D341Med (cell line): ENCODE results near the gene DPEP3.
A peak's percentile ranks its signal among the peaks of the same experiment; 100 is the strongest.
"Not testable (repeated sequence)": the region's sequence is repeated elsewhere in the genome, so short reads cannot be mapped to it uniquely, and the experiment has no call there.

Source experiments
- DNase-seq: peaks from one replicate; pipeline ENCODE4 v3.0.0; 2012; ENCODE audit warnings: low spot score

Gene DPEP3

GRCh38 chr16:67943619-67944504, 36.4 kb downstream of the DPEP3 start, which contains the start of gene LCAT:
LCAT (minus strand) TSS chr16:67944120; CDS start chr16:67944101, 19 bp downstream.
- no peak for DNase-seq

- DNase-seq, result no peak
These were observed 37.1 kb downstream of the DPEP3 start for GRCh38 chr16:67943256-67943618.

GRCh38 chr16:67942510-67943255, 37.6 kb downstream of the DPEP3 start:
- DNase-seq, result no peak

GRCh38 chr16:67942200-67942509, 38.1 kb downstream of the DPEP3 start:
- DNase-seq, result peak; percentile 75

GRCh38 chr16:67941469-67942199, 38.7 kb downstream of the DPEP3 start:
- no peak for DNase-seq

GRCh38 chr16:67940446-67941089, 39.7 kb downstream of the DPEP3 start:
- DNase-seq, result no peak

GRCh38 chr16:67939507-67940445, 40.5 kb downstream of the DPEP3 start:
- no peak for DNase-seq

- DNase-seq, result not testable (repeated sequence)
These were observed 42.6 kb downstream of the DPEP3 start for GRCh38 chr16:67937713-67938112.

- DNase-seq, result no peak
These were observed 43.3 kb downstream of the DPEP3 start for GRCh38 chr16:67936880-67937605.

- peak; percentile 62 for DNase-seq
These were observed 44.0 kb downstream of the DPEP3 start, which contains the start of gene PSMB10 for GRCh38 chr16:67936124-67936879. PSMB10 (minus strand) TSS chr16:67936850; CDS start chr16:67936749, 101 bp downstream.

- DNase-seq, result peak; percentile 95
These were observed 44.7 kb downstream of the DPEP3 start for GRCh38 chr16:67935402-67936123.

- DNase-seq, result no peak
These were observed 45.2 kb downstream of the DPEP3 start for GRCh38 chr16:67935101-67935401.

GRCh38 chr16:67934306-67935100, 45.8 kb downstream of the DPEP3 start:
- DNase-seq, result peak; percentile 50

GRCh38 chr16:67933805-67934204, 46.5 kb downstream of the DPEP3 start:
- no peak for DNase-seq

GRCh38 chr16:67932462-67932840, 47.8 kb downstream of the DPEP3 start:
- DNase-seq, result no peak

- no peak for DNase-seq
These were observed 48.4 kb downstream of the DPEP3 start, which contains the start of gene CTRL for GRCh38 chr16:67931712-67932461. CTRL (minus strand) TSS chr16:67931862; CDS start chr16:67931852, 10 bp downstream.

GRCh38 chr16:67930678-67931211, 49.6 kb downstream of the DPEP3 start:
- no peak for DNase-seq
